Medulla oblongata (tissue), 1 donor: ENCODE data around the gene S100A6.
"Not testable (repeated sequence)": the region's sequence is repeated elsewhere in the genome, so short reads cannot be mapped to it uniquely, and the experiment has no call there.

Experiments used
- DNase-seq: peaks from one replicate; pipeline ENCODE4 v3.0.0-alpha.2; 2015; ENCODE audit errors: extremely low spot score

The S100A6 gene

DNA sequence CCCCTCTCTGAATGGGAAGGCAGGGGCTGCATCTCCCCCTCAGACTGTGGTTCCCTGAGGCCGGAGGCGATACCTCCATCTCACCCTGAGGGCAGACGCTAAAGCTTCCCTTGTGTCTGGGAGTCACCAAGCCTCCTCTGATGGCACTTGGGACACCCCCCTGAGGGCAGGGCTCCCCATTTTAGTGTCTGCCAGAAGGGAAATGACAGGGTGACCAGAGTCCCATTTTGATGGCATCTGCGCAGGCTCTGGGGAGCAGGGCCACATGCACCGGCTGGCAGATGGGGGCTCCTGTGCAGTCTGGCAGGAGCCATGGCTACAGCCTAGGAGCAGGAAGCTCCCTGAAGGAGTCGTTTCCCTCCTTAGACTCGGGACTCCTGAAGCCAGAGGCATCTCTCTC is 28.2 kb upstream of the S100A6 start:
- DNase-seq = no peak

DNA sequence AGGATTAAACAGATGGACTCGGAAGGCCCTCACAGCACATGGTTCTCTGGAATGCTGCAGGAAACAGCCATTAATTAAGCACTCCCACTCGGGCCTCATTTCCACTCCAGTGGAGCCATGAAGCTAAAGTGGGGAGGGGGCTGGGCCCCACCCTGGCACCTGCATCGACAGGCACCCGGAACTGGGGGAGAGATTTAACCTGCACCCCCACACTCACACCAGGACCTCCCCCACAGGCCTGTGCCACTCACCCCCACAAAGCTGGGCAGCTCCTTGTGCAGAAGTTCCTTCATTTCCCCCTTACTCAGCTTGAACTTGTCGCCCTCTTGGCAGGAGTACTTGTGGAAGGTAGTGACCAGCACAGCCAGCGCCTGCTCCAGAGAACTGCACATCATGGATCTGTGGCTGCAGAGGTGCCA is 27.7 kb upstream of the S100A6 start:
- no peak for DNase-seq

GRCh38 chr1:153562021-153562420 is 26.2 kb upstream of the S100A6 start:
- not testable (repeated sequence) for DNase-seq

DNA sequence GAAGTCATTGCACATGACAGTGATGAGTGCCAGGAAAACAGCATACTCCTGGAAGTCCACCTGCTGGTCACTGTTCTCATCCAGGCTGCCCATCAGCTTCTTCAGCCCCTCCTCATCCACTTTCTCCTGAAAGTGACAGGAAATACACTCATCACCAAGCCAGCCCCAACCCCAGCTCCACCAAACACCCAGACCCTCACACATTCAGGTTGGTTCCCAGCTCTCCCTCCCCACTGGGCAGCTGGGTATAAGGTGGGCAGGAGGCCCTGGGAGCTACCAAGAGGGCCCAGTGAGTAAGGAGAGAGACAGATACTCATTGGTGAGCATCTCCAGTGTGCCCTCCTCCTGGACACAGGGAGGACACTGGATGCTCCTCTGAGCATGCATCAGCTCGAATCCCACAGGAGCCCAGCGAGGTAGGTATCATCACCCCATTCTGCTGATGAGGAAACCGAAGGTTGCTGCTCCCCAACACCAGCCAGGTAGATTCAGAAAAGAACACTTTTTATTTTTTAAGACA is 25.7 kb upstream of the S100A6 start:
- no peak for DNase-seq

DNA sequence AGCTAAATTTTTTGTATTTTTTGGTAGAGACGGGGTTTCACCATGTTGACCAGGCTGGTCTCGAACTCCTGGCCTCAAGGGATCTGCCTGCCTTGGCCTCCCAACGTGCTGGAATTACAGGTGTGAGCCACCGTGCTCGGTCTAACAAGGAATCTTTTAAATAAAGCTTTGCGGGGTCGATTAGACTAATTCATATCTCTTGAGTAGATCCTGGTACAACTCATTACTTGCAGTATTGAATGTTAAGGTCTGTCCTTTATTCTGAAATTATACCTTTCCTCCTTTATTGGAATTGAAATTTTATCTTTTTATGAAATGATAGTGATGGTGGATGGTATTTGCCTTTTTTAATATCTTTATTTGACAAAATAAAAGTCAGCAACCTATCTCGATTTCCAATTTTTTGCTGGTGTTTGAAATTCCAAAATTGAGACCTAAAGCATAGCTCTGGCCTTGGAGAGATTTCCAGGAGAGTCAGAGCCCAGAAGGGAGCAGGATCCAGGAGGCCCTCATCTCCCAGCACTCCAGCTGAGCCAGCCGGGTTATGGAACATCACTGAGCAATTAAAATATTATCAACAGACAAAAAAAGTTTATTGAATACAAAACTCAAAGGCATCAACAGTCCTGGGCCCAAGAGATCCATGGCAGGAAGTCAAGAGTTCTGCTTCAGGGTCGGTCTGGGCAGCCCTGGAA is 25.1 kb upstream of the S100A6 start:
- DNase-seq = no peak

DNA sequence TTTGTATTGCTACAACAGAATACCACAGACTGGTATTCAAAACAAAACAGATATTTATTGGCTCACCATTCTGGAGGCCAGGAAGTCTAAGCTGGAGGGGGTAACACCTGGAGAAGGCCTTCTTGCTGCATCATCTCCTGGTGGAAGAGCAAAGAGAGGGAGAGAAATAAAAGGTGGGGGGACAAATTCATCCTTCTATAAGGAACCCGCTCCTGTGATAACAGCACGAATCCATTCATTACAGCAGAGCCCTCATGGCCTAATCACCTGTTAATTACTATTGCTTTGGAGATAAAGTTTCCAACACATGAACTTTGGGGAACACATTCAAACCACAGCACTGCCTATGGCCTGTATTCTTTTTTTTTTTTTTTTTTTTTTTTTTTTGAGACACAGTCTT is 24.4 kb upstream of the S100A6 start:
- no peak for DNase-seq

- DNase-seq = no peak
Measured at GRCh38 chr1:153557877-153558276, 22.1 kb upstream of the S100A6 start.

DNA sequence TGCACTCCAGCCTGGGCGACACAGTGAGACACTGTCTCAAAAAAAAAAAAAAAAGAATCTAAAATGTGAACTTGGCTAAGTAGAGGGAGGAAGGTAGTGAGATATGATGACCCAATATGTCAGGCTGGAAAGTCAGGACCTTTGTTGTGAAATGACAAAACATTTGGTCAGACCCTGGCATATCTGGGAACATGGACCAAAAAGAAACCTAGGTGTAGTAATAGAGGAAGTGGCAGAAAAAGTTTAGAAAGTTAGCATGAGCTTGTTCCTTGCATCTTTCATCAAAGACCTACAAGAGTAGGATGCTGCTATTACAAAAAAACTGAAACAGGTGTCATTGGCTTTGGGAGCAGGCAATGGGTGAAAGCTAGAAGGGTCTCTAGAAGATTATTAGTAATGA is 20.6 kb upstream of the S100A6 start:
- no peak for DNase-seq

DNA sequence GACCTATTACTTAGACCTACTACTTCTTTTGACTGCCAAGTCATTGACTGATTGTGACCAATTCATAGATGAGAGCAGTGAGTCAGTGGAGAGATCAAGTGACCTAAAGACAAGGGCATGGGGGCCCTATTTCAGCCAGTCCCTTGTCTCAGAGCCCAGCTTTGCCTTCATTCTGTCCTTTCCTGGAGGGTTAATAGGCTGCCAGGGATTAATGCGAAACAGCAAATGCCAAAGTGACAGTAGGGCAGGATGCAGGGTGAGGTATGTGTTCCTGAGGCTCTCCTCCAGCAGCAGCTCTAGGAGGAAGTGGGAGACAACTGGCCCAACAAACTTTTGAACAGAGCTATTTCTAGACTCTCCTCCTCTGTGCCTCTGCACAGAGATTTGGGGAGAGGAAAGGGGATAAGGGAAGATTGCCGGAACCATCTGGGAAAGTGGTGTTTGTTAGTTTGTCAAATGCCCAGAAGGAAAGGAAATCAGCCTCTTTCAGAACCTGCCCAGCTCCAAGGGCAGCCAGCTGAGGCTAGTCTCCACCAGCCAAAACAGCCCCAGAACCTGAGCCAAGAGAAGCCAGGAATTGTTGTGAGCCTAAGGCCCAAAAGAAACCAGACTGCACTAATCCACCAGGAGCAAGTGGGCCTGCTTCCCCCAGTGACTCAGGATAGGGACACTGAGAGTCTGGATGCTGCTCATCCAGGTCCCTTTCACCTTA is 18.2 kb upstream of the S100A6 start:
- DNase-seq = peak; percentile 57

DNA sequence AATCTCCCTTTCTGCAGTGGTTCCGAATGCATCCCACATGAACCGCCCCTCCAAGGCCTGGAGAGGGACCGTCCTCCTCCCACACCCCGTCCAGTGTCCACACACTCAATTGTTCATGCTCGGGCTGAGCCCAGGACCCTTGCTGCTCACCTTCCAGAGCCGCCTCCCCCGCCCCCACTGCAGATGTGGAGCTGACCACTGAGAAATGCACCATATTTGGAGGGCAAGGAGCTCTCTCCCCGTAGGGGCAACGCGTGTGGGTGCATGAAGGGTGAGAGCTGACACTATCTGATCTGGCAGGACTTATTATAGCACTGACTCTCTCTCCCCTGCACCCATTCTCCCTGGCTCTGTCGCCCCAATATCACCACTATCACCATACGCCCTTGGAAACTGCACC is 17.3 kb upstream of the S100A6 start:
- no peak for DNase-seq

GRCh38 chr1:153552335-153552734 is 16.5 kb upstream of the S100A6 start:
- no peak for DNase-seq

DNA sequence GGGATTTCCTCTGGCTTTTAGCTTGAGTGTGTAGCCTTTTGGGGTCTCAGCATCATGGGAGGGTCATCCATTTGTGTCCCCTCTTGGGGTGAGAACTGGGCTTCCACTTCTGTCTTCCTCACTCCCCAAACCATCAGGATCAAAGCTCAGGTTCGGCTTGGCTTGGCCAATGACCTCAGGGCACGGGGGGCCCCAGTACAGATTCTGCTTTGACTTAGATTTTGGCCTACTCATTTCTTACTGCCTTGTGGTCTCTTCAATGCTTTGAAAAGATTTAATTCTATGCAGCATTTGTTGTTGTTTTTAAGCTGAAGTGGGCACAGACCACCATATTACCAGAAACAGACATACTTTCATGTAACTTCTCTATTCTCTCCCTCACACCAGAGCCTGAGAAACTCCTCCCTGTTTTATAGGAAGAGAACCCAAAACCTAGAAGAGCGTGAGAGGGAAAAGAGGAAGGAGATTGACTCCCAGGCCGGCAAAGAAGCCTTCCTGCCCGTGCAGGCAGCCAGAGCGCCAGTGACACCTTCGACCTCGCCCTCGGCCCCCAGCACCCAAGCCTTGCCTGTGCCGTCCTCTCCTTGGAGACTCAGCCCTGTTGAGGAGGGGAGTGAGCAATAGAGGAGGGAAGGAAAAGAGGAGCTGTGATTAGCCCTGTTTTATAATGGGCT is 15.2 kb upstream of the S100A6 start:
- DNase-seq = peak; percentile 35

GRCh38 chr1:153550398-153550758 is 14.6 kb upstream of the S100A6 start:
- no peak for DNase-seq

DNA sequence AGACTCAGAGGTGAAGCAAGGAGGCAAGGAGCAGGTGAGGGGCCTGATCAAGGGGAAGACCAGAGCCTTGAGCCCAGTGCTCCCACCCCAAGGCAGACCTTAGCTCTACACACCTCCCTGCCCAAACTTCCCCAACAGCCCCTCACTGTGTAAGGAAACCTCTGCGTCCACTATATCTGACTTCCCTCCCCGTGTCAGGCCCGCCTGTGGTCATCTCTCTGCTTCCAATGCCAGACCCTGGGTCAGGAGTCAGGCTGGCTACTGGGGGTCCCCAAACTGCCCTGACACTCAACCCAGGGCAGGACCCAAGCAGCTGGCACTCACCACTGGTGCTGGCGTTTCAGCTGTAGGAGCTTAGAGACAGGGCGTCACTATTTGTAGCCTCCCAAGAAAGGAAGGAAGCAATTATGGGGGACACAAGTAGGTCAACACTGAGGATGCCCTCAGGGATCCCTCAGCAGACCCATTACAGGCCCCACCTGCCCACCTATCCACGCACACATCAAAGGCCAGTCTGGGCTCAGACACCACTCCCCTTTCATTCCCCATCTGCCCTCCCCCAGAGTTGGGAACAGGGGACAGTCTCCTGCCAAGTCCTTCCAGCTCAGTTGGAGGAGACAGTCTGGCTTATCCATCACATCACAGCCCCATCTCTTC is 14.1 kb upstream of the S100A6 start:
- DNase-seq = no peak

- peak; percentile 52 for DNase-seq
Measured at GRCh38 chr1:153548722-153549688, 13.2 kb upstream of the S100A6 start, which contains the start of gene S100A3. TSS of gene S100A3 (minus strand) at chr1:153549258. CDS start at chr1:153548485, 773 bp downstream.

- DNase-seq = no peak
Measured at GRCh38 chr1:153547560-153548551, 12.1 kb upstream of the S100A6 start.

- no peak for DNase-seq
Measured at GRCh38 chr1:153546796-153547559, 11.2 kb upstream of the S100A6 start.

DNA sequence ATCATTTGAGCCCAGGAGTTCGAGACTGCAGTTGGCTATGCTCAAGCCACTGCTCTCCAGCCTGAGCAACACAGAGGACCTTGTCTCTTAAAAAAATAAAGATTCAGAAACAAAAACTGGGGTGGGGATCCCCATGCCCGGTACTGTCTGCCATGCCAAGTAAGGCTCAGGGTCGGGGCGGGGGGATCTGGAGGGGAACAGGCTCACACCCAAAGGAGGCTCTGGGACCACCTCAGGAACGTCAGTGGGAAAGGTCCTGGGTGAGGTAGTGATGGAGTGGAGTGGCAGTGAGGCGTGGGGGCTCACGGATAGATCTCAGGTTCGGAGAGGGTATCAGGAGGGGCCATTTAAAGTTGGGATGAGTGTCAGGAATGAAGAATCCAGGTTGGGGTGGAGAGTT is 10.6 kb upstream of the S100A6 start:
- DNase-seq = no peak
